B cell (primary cell): ENCODE measurements around the gene GOLGA8T.
"Not testable (repeated sequence)": the region's sequence is repeated elsewhere in the genome, so short reads cannot be mapped to it uniquely, and the experiment has no call there.

Source experiments
- CTCF ChIP-seq: fragments of 200-600 bp; IDR thresholded peaks from one replicate; pipeline ENCODE4 v1.8.0; 2022; ENCODE audit warnings: antibody characterized with exemption, mild to moderate bottlenecking
- EZH2 ChIP-seq: IDR thresholded peaks from 2 replicates; pipeline ENCODE4 v1.6.1; 2012; ENCODE audit warnings: borderline replicate concordance, low read depth, mild to moderate bottlenecking, moderate library complexity, low read length; ENCODE audit not compliant: insufficient read depth, poor library complexity, severe bottlenecking

GRCh38 chr15:30097827-30098226, 37.0 kb upstream of the GOLGA8T start:
- TF ChIP-seq CTCF, EZH2: not testable (repeated sequence)
